K562 (cell line): Measurements from ENCODE around the gene CYB5RL. TPM values are rescaled to one million over a fixed set of nuclear protein-coding genes. Genes with fewer than 3 reads are reported as not detected.

Experiments
- ATAC-seq: fragments of 200-7000 bp; cut with Tn5 transposase; 3 replicates; pipeline ENCODE4 v1.9.1; 2020; ENCODE audit warnings: moderate library complexity
- BruUV-seq: library from RNA; stranded (reverse); fragments of 400-500 nt; replicated peaks from 2 replicates; lab custom pipeline; 2021; lab: Mats Ljungman, UMichigan
- CTCF ChIA-PET: fragments of 300-600 bp; formaldehyde crosslinking; extraction: SDS; loops from one replicate; lab custom pipeline; 2021; ENCODE audit warnings: low intra/inter-chr PET ratio; lab: Yijun Ruan, JAX
- POLR2A ChIA-PET: fragments of 300-600, 350-650 bp; sonication (Branson Sonifier 250); formaldehyde crosslinking; extraction: SDS; loops from one replicate; lab custom pipeline; 2021; ENCODE audit warnings: antibody characterized with exemption, inconsistent platforms; lab: Yijun Ruan, JAX
- DNase-seq, 4 experiments: peaks; one replicate each; pipeline versions ENCODE4 v3.0.0 to v3.0.0-alpha.2; 2011 to 2018; ENCODE audit warnings: low spot score in 3 of 4, mixed read lengths in 3 of 4; ENCODE audit errors: extremely low read depth in 1 of 4
- FAIRE-seq: peaks from 2 replicates; lab custom pipeline; 2011; peaks lifted over from hg19 to GRCh38; lab: Jason Lieb, UNC
- H2AFZ ChIP-seq: 2 replicates; pipeline ENCODE4 v1.6.0; 2011; ENCODE audit warnings: low read depth, low read length, control low read depth, inconsistent platforms
- H3K27ac ChIP-seq: fragments of 200-600 bp; 3 replicates; pipeline ENCODE4 v1.8.0; 2011; ENCODE audit warnings: low read depth, mild to moderate bottlenecking, control low read depth, inconsistent platforms, low read length, moderate library complexity, mixed read lengths; ENCODE audit errors: extremely low read depth
- H3K27me3 ChIP-seq, 2 experiments: fragments of 300-600 bp in 1 of 2; 2 replicates in 1 of 2; 3 replicates in 1 of 2; pipeline versions ENCODE4 v1.6.0 to v1.8.0; 2011; ENCODE audit warnings: inconsistent platforms in 2 of 2, low read length in 2 of 2, mild to moderate bottlenecking in 1 of 2, mixed read lengths in 1 of 2, moderate library complexity in 1 of 2; ENCODE audit not compliant: control insufficient read depth in 2 of 2, insufficient read depth in 2 of 2
- H3K36me3 ChIP-seq: fragments of 300-600 bp; 3 replicates; pipeline ENCODE4 v1.8.0; 2011; ENCODE audit warnings: mild to moderate bottlenecking, low read length, inconsistent platforms; ENCODE audit not compliant: control insufficient read depth, insufficient read depth
- H3K4me1 ChIP-seq, 2 experiments: fragments of 200-600 bp in 1 of 2; replicated peaks in 1 of 2; 2 replicates in 1 of 2; 3 replicates in 1 of 2; pipeline versions ENCODE4 v1.5.1 to v1.8.0; 2011; ENCODE audit warnings: inconsistent platforms in 2 of 2, low read length in 2 of 2, mild to moderate bottlenecking in 1 of 2, mixed read lengths in 1 of 2, moderate library complexity in 1 of 2; ENCODE audit not compliant: control insufficient read depth in 2 of 2, insufficient read depth in 2 of 2
- H3K4me2 ChIP-seq: 2 replicates; pipeline ENCODE4 v1.6.1; 2011; ENCODE audit warnings: low read length, control low read depth, inconsistent platforms, mixed read lengths; ENCODE audit not compliant: insufficient read depth
- H3K4me3 ChIP-seq: fragments of 200-600 bp; sonication (generic), shearing (Covaris generic); 2 replicates; pipeline ENCODE4 v1.5.1; 2016; ENCODE audit warnings: control low read depth, inconsistent platforms
- H3K79me2 ChIP-seq: fragments of 200-600 bp; 3 replicates; pipeline ENCODE4 v1.8.0; 2011; ENCODE audit warnings: low read length, inconsistent platforms; ENCODE audit not compliant: control insufficient read depth, insufficient read depth
- H3K9ac ChIP-seq, 2 experiments: 2 replicates each; pipeline versions ENCODE4 v1.6.0 to v1.6.1; 2011; ENCODE audit warnings: low read depth in 2 of 2, low read length in 2 of 2, control low read depth in 1 of 2, inconsistent platforms in 1 of 2, mild to moderate bottlenecking in 1 of 2, mixed read lengths in 1 of 2; ENCODE audit not compliant: insufficient read depth in 1 of 2
- H3K9me1 ChIP-seq: one replicate; pipeline ENCODE4 v1.6.0; 2011; ENCODE audit warnings: inconsistent platforms, mild to moderate bottlenecking, low read length, moderate library complexity; ENCODE audit not compliant: control insufficient read depth, insufficient read depth
- H3K9me3 ChIP-seq: replicated peaks from 2 replicates; pipeline ENCODE4 v1.5.1; 2011; ENCODE audit warnings: low read depth, low read length, inconsistent platforms; ENCODE audit not compliant: control insufficient read depth, insufficient read depth
- H4K20me1 ChIP-seq: replicated peaks from 2 replicates; pipeline ENCODE4 v1.6.1; 2011; ENCODE audit warnings: low read length, inconsistent platforms, mixed read lengths; ENCODE audit not compliant: control insufficient read depth, insufficient read depth
- CHCHD3 ChIP-seq: fragments of 250-450 bp; sonication (Bioruptor Pico); IDR thresholded peaks from 2 replicates; pipeline ENCODE4 v2.1.2; 2022; ENCODE audit warnings: mild to moderate bottlenecking
- GTF2A2 ChIP-seq: IDR thresholded peaks from 2 replicates; pipeline ENCODE4 v1.6.1; 2016; ENCODE audit warnings: mild to moderate bottlenecking, missing genetic modification characterization, missing compliant biosample characterization
- MAFG ChIP-seq: fragments of 450-650 bp; conservative IDR thresholded peaks from 2 replicates; pipeline ENCODE4 v1.6.1; 2016; ENCODE audit warnings: missing genetic modification characterization, missing compliant biosample characterization
- NCOR1 ChIP-seq: fragments of 450-650 bp; IDR thresholded peaks from 2 replicates; pipeline ENCODE4 v1.6.1; 2016; ENCODE audit warnings: mild to moderate bottlenecking, moderate library complexity
- PPARD ChIP-seq: fragments of 250-450 bp; sonication (Bioruptor Pico); IDR thresholded peaks from 2 replicates; pipeline ENCODE4 v1.8.0; 2022; ENCODE audit warnings: inconsistent platforms, mild to moderate bottlenecking, moderate library complexity
- RB1 ChIP-seq: fragments of 450-650 bp; IDR thresholded peaks from 2 replicates; pipeline ENCODE4 v1.6.1; 2017; ENCODE audit warnings: low read depth, mild to moderate bottlenecking
- RFX1 ChIP-seq: fragments of 450-650 bp; IDR thresholded peaks from 2 replicates; pipeline ENCODE4 v1.6.1; 2016; ENCODE audit warnings: mild to moderate bottlenecking, moderate library complexity
- SP1 ChIP-seq: sonication (generic); formaldehyde crosslinking; IDR thresholded peaks from 2 replicates; pipeline ENCODE4 v1.8.1; 2022; ENCODE audit warnings: mild to moderate bottlenecking, missing genetic modification reagents
- TAF7 ChIP-seq: fragments of 450-650 bp; IDR thresholded peaks from 2 replicates; pipeline ENCODE4 v1.6.1; 2016; ENCODE audit warnings: missing genetic modification characterization, missing compliant biosample characterization
- TBP ChIP-seq: optimal IDR thresholded peaks from 2 replicates; pipeline ENCODE3; 2011; ENCODE audit warnings: low read depth, low read length, improper control_type of control experiment
- TCF7 ChIP-seq: sonication (generic); IDR thresholded peaks from 2 replicates; pipeline ENCODE4 v1.6.1; 2016; ENCODE audit warnings: antibody characterized with exemption, borderline replicate concordance
- YY1 ChIP-seq, 3 experiments: IDR thresholded peaks; 2 replicates each; pipeline ENCODE4 v1.6.1; 2011; ENCODE audit warnings: low read length in 2 of 3, mild to moderate bottlenecking in 2 of 3, moderate library complexity in 2 of 3, borderline replicate concordance in 1 of 3, control low read depth in 1 of 3, low read depth in 1 of 3; ENCODE audit not compliant: insufficient read depth in 3 of 3, insufficient replicate concordance in 2 of 3, control insufficient read depth in 1 of 3, insufficient read length in 1 of 3; ENCODE audit errors: extremely low read depth in 1 of 3
- ZNF217 ChIP-seq: sonication (generic); formaldehyde crosslinking; IDR thresholded peaks from 2 replicates; pipeline ENCODE4 v1.8.0; 2022; ENCODE audit warnings: mild to moderate bottlenecking, missing genetic modification reagents
- ZNF23 ChIP-seq: fragments of 250-450 bp; sonication (Bioruptor Pico); IDR thresholded peaks from 2 replicates; pipeline ENCODE4 v1.4.0; 2020; ENCODE audit warnings: mild to moderate bottlenecking
- WGBS: fragments of 100-300 bp; shearing (Covaris generic); methylation state at CpG from one replicate; pipeline ENCODE4 v1.1.6; 2016; ENCODE audit warnings: low coverage, mixed read lengths; ENCODE audit not compliant: insufficient coverage; ENCODE audit errors: missing lambda C conversion rate; 5-methylcytosine and 5-hydroxymethylcytosine counted together
- in situ Hi-C: fragments of 300-500 bp; cut with MboI; formaldehyde crosslinking; loops from 4 replicates; pipeline ENCODE4 v1.15.0; 2018; ENCODE audit warnings: inconsistent platforms, mixed read lengths
- intact Hi-C: fragments of 100-400 bp; cut with micrococcal nuclease; formaldehyde crosslinking; loops from 2 replicates; pipeline ENCODE4 v1.14.2; 2022
- polyA plus RNA-seq, 8 experiments: library from polyadenylated mRNA; depleted of rRNA in 4 of 8; stranded (reverse) in 5 of 8; unstranded in 3 of 8; fragments of >200 nt; fragmentation: Nextera tagmentation in 2 of 8; fragmentation: Illumina TruSeq in 1 of 8; extraction: Ambion mirVana in 2 of 8; extraction: Trizol in 1 of 8; gene quantifications; 2 replicates each; pipeline versions ENCODE4 v1.2.1 to v1.2.3, GENCODE V29; 2011 to 2014; ENCODE audit warnings: inconsistent platforms in 1 of 8, missing spikeins in 1 of 8
- total RNA-seq, 7 experiments: library from RNA; depleted of rRNA in 6 of 7; stranded (reverse); fragments of >200 nt in 6 of 7; fragmentation: Illumina TruSeq in 2 of 7; extraction: Trizol in 2 of 7; gene quantifications; 2 replicates each; pipeline versions ENCODE4 v1.2.1 to v1.2.3, GENCODE V29; 2011 to 2021; ENCODE audit warnings: low replicate concordance in 1 of 7
- TF ChIP-seq, protein P1 (sequence below): fragments of 250-450 bp; sonication (Bioruptor Pico); IDR thresholded peaks from 2 replicates; pipeline ENCODE4 v1.9.0; 2021; ENCODE audit warnings: mild to moderate bottlenecking, inconsistent platforms
- TF ChIP-seq, protein P2 (sequence below): fragments of 450-650 bp; IDR thresholded peaks from 2 replicates; pipeline ENCODE4 v1.6.1; 2016; ENCODE audit warnings: antibody characterized with exemption
- TF ChIP-seq, protein P3 (sequence below): sonication (generic); formaldehyde crosslinking; IDR thresholded peaks from 2 replicates; pipeline ENCODE4 v1.8.1; 2023; ENCODE audit warnings: mild to moderate bottlenecking, missing genetic modification reagents

The CYB5RL gene
- total and polyA plus RNA-seq, 9 of the 15 experiments (the other 6 are each of a cell fraction or from before 2014, with no cell fraction given) = 7.9 to 18.0 (median 11.2) TPM

DNA sequence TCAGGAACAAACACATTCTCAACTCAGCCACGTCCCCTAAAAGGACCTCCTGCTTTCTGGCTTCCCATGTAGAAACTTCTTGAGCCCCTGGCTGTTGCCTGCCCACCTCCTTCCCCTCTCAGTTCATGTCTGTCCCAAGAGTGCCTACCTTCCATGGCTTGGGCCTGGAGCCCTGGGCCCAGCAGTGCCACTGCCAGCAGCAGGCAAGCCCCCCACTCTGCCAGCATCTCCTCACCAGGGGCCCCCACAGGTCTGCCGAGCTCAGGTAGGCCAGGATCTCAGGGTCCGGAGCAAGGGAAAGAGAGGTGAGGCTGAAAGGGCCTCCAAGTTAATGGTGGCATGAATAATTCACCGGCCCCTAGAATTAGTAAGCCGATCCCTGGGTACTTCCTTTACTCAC, 47.1 kb downstream of the CYB5RL start, which contains the start of gene CDCP2:
Gene CDCP2 (minus strand): TSS at position 305 of the 400 bp plus-strand sequence. CDS start 78 bp downstream, at position 227.
- Histone ChIP-seq H3K4me3 (no peak within 1 kb of the TSS), H3K4me2 (no peak within 1 kb of the TSS), H3K9me1 (no peaks in the 10 kb centered on the region), H3K79me2 (no peaks in the 10 kb centered on the region), H3K27ac (no peak within 1 kb of the TSS), H3K27me3 (peaks cover 0 to 6% of the 10 kb centered on the region in 2 experiments; a peak in 1 of 5 replicates), H3K9me3 (no peaks in the 10 kb centered on the region), H3K9ac (peak within 1 kb of the TSS in 1 of 2 experiments; percentile 27; a peak in 1 of 4 replicates)
- POLR2A ChIA-PET = interaction anchor here (0.6 to 1.2 kb wide), 3 partner anchors 11 to 21 kb away, joined by 3 to 6 read pairs (median 3); no protein-coding TSS in a partner anchor
- in situ Hi-C loops = no loop called here
- DNase-seq (no peak), ATAC-seq (no peak)
- no TSS peak for BruUV-seq
- WGBS = 47% methylated on average over 5 of the region's 5 CpGs
- TF ChIP-seq MAFG (tag) (no peak), RB1 (no peak), PPARD (no peak), SP1 (CRISPR knock-in tag) (no peak), RFX1 (no peak), ZNF217 (CRISPR knock-in tag) (no peak), TBP (no peak), TAF7 (tag) (no peak), CHCHD3 (CRISPR knock-in tag) (no peak), ZNF23 (CRISPR knock-in tag) (no peak), NCOR1 (no peak), YY1 (IDR thresholded peaks at IDR 0.05; ENCODE audit: borderline replicate concordance in 1 of 3, control insufficient read depth in 1 of 3, extremely low read depth in 1 of 3, insufficient read depth in 3 of 3, insufficient read length in 1 of 3, insufficient replicate concordance in 2 of 3, low read depth in 1 of 3, low read length in 2 of 3) (no peak), TCF7 (no peak), GTF2A2 (no peak)
- TF ChIP-seq, protein P1, sequence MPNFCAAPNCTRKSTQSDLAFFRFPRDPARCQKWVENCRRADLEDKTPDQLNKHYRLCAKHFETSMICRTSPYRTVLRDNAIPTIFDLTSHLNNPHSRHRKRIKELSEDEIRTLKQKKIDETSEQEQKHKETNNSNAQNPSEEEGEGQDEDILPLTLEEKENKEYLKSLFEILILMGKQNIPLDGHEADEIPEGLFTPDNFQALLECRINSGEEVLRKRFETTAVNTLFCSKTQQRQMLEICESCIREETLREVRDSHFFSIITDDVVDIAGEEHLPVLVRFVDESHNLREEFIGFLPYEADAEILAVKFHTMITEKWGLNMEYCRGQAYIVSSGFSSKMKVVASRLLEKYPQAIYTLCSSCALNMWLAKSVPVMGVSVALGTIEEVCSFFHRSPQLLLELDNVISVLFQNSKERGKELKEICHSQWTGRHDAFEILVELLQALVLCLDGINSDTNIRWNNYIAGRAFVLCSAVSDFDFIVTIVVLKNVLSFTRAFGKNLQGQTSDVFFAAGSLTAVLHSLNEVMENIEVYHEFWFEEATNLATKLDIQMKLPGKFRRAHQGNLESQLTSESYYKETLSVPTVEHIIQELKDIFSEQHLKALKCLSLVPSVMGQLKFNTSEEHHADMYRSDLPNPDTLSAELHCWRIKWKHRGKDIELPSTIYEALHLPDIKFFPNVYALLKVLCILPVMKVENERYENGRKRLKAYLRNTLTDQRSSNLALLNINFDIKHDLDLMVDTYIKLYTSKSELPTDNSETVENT = no peak
- TF ChIP-seq, protein P2, sequence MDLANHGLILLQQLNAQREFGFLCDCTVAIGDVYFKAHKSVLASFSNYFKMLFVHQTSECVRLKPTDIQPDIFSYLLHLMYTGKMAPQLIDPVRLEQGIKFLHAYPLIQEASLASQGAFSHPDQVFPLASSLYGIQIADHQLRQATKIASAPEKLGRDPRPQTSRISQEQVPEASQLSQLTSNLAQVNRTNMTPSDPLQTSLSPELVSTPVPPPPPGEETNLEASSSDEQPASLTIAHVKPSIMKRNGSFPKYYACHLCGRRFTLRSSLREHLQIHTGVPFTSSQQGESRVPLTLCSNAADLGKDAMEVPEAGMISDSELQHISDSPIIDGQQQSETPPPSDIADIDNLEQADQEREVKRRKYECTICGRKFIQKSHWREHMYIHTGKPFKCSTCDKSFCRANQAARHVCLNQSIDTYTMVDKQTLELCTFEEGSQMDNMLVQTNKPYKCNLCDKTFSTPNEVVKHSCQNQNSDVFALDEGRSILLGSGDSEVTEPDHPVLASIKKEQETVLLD = no peak
- TF ChIP-seq, protein P3, sequence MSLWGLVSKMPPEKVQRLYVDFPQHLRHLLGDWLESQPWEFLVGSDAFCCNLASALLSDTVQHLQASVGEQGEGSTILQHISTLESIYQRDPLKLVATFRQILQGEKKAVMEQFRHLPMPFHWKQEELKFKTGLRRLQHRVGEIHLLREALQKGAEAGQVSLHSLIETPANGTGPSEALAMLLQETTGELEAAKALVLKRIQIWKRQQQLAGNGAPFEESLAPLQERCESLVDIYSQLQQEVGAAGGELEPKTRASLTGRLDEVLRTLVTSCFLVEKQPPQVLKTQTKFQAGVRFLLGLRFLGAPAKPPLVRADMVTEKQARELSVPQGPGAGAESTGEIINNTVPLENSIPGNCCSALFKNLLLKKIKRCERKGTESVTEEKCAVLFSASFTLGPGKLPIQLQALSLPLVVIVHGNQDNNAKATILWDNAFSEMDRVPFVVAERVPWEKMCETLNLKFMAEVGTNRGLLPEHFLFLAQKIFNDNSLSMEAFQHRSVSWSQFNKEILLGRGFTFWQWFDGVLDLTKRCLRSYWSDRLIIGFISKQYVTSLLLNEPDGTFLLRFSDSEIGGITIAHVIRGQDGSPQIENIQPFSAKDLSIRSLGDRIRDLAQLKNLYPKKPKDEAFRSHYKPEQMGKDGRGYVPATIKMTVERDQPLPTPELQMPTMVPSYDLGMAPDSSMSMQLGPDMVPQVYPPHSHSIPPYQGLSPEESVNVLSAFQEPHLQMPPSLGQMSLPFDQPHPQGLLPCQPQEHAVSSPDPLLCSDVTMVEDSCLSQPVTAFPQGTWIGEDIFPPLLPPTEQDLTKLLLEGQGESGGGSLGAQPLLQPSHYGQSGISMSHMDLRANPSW (CRISPR knock-in tag) = no peak
- TF ChIP-seq, all 486 proteins: peak for 0
- Histone ChIP-seq H3K36me3 (no peaks in the 10 kb centered on the region), H4K20me1 (no peaks in the 10 kb centered on the region), H2AFZ (no peak within 1 kb of the TSS), H3K4me1 (peaks cover 0 to 3% of the 10 kb centered on the region in 2 experiments; a peak in 1 of 5 replicates)
- no peak for FAIRE-seq
- CTCF ChIA-PET = no interaction called here
- intact Hi-C loops = no loop called here
